Measurements from ENCODE around the gene NFE2L1. TPM values are rescaled to one million over a fixed set of nuclear protein-coding genes. Genes with fewer than 3 reads are reported as not detected.

The NFE2L1 gene
- total RNA-seq, 1 experiment from 2014 or later: 135 TPM

- TF ChIP-seq ZBTB33 (IDR thresholded peaks at IDR 0.05; ENCODE audit: extremely low read depth, insufficient replicate concordance, low read length): no peak
- TF ChIP-seq CEBPB (IDR thresholded peaks at IDR 0.05; ENCODE audit: low read depth): no peak
- TF ChIP-seq POLR2AphosphoS5 (IDR thresholded peaks at IDR 0.05; ENCODE audit: low read depth, low read length): no peak
- no peak for TF ChIP-seq TCF7L2 (IDR thresholded peaks at IDR 0.05; ENCODE audit: borderline replicate concordance, extremely low read depth, insufficient read depth, insufficient read length)
Measured at GRCh38 chr17:48006936-48007709, 41.0 kb upstream of the NFE2L1 start (continued).

GRCh38 chr17:48010193-48010592 lies 38.0 kb upstream of the NFE2L1 start:
- Histone ChIP-seq H4K20me1 (ENCODE audit: insufficient read depth) (no peaks in the 10 kb centered on the region), H3K9me2 (ENCODE audit: insufficient read depth) (no peaks in the 10 kb centered on the region), H3K79me2 (ENCODE audit: insufficient read depth, low read length) (no peaks in the 10 kb centered on the region), H3K4me2 (ENCODE audit: low read length) (no peak overlapping the region), H3K4me1 (ENCODE audit: control insufficient read depth in 1 of 2, insufficient read depth in 2 of 2, low read length in 2 of 2) (peaks cover 11 to 27% of the 10 kb centered on the region in 2 experiments; a peak in 3 of 4 replicates), H3K27me3 (ENCODE audit: insufficient read depth, low read length) (no peaks in the 10 kb centered on the region), H3K27ac (ENCODE audit: low read depth, low read length) (no peak overlapping the region), H3K9ac (ENCODE audit: low read length) (no peak overlapping the region), H2AFZ (ENCODE audit: low read depth, low read length, poor library complexity, severe bottlenecking) (no peak overlapping the region), H3K36me3 (ENCODE audit: control insufficient read depth in 1 of 2, insufficient read depth in 2 of 2, low read length in 2 of 2) (no peaks in the 10 kb centered on the region), H3K4me3 (replicated peaks in 1 of 2; ENCODE audit: low read depth in 1 of 2, low read length in 2 of 2) (no peak overlapping the region), H3K9me3 (ENCODE audit: control insufficient read depth in 1 of 2, insufficient read depth in 1 of 2, low read depth in 1 of 2, low read length in 2 of 2) (no peaks in the 10 kb centered on the region)
- no peak for DNase-seq (ENCODE audit: low read depth, low spot score)
- no peak for ATAC-seq
- ChIA-PET POLR2A (no interaction called here), RAD21 (ENCODE audit: low non-redundant PET in 1 of 2, low total read pairs in 2 of 2, uncharacterized antibody in 2 of 2, unreplicated experiment in 2 of 2) (no interaction called here), CTCF (interaction anchor here (1.0 to 2.9 kb wide), 6 partner anchors 10 to 168 kb away, joined by 3 to 13 read pairs (median 4); partner anchors contain the start of gene CDK5RAP3)
- TF ChIP-seq POLR2AphosphoS5 (IDR thresholded peaks at IDR 0.05; ENCODE audit: low read depth, low read length): no peak
- no peak for TF ChIP-seq CBX3 (IDR thresholded peaks at IDR 0.05; ENCODE audit: low read depth)
- no peak for TF ChIP-seq ZNF274 (IDR thresholded peaks at IDR 0.05; ENCODE audit: low read depth, low read length)
- TF ChIP-seq ELF1 (IDR thresholded peaks at IDR 0.05; ENCODE audit: borderline replicate concordance, low read depth): no peak
- no peak for TF ChIP-seq EGR1 (IDR thresholded peaks at IDR 0.05; ENCODE audit: low read depth)
- no peak for TF ChIP-seq ATF3 (IDR thresholded peaks at IDR 0.05)
- no peak for TF ChIP-seq FOSL1 (IDR thresholded peaks at IDR 0.05; ENCODE audit: low read depth)
- no peak for TF ChIP-seq POLR2A (IDR thresholded peaks at IDR 0.05; ENCODE audit: borderline replicate concordance, extremely low read depth, insufficient read depth, insufficient read length)
- TF ChIP-seq ZBTB33 (IDR thresholded peaks at IDR 0.05; ENCODE audit: extremely low read depth, insufficient replicate concordance, low read length): no peak
- no peak for TF ChIP-seq ZFX (IDR thresholded peaks at IDR 0.05)
- TF ChIP-seq EZH2 (IDR thresholded peaks at IDR 0.05): no peak
- no TSS peak for BruUV-seq (replicated peaks)
- intact Hi-C loops (cut with micrococcal nuclease): no loop called here

All from HCT116 (cell line).